OCI-LY7 (cell line): ENCODE results near the gene GNB2. TPM values are rescaled to one million over a fixed set of nuclear protein-coding genes. Genes with fewer than 3 reads are reported as not detected.

ENCODE experiments used
- BruUV-seq: library from RNA; stranded (reverse); fragments of 400-500 nt; replicated peaks from 2 replicates; lab custom pipeline; 2021; lab: Mats Ljungman, UMichigan
- CTCF ChIA-PET: fragments of 300-600 bp; sonication (Branson Sonifier 250); formaldehyde crosslinking; loops from one replicate; lab custom pipeline; 2022; ENCODE audit warnings: antibody characterized with exemption; ENCODE audit not compliant: unreplicated experiment; lab: Charles Lee
- POLR2A ChIA-PET: fragments of 300-600 bp; sonication (Branson Sonifier 250); formaldehyde crosslinking; loops from one replicate; lab custom pipeline; 2022; ENCODE audit warnings: antibody characterized with exemption; lab: Charles Lee
- DNase-seq: peaks from one replicate; pipeline ENCODE4 v3.0.0-alpha.2; 2015; ENCODE audit warnings: low spot score
- H2AFZ ChIP-seq: fragments of 200-600 bp; sonication (generic), shearing (Covaris generic); 2 replicates; pipeline ENCODE4 v1.6.1; 2014; ENCODE audit warnings: mild to moderate bottlenecking, antibody characterized with exemption, low read length, moderate library complexity
- H3K27ac ChIP-seq: fragments of 200-600 bp; sonication (generic); 2 replicates; pipeline ENCODE4 v1.5.1; 2014; ENCODE audit warnings: mixed run types, low read depth, mild to moderate bottlenecking, moderate library complexity, low read length, inconsistent platforms; ENCODE audit not compliant: poor library complexity, severe bottlenecking
- H3K36me3 ChIP-seq: fragments of 200-600 bp; sonication (generic); 2 replicates; pipeline ENCODE4 v1.6.1; 2014; ENCODE audit warnings: mild to moderate bottlenecking, antibody characterized with exemption, low read length, moderate library complexity, mixed read lengths; ENCODE audit not compliant: insufficient read depth
- H3K4me1 ChIP-seq: fragments of 200-600 bp; sonication (generic); 2 replicates; pipeline ENCODE4 v1.5.1; 2014; ENCODE audit warnings: mild to moderate bottlenecking, low read length; ENCODE audit not compliant: insufficient read depth, poor library complexity, severe bottlenecking
- H3K4me2 ChIP-seq: fragments of 200-600 bp; sonication (generic); 2 replicates; pipeline ENCODE4 v1.6.1; 2014; ENCODE audit warnings: mild to moderate bottlenecking, low read length
- H3K4me3 ChIP-seq: fragments of 200-600 bp; sonication (generic); 2 replicates; pipeline ENCODE4 v1.5.1; 2014; ENCODE audit warnings: mild to moderate bottlenecking, low read depth, low read length; ENCODE audit not compliant: poor library complexity, severe bottlenecking
- H3K79me2 ChIP-seq: fragments of 200-600 bp; sonication (generic); 2 replicates; pipeline ENCODE4 v1.6.1; 2016; ENCODE audit warnings: low read depth, mild to moderate bottlenecking, low read length, moderate library complexity, mixed read lengths; ENCODE audit not compliant: insufficient read depth
- H3K9me2 ChIP-seq: fragments of 200-600 bp; sonication (generic); 2 replicates; pipeline ENCODE4 v1.6.1; 2016; ENCODE audit warnings: mild to moderate bottlenecking, low read length, mixed read lengths; ENCODE audit not compliant: insufficient read depth
- H3K9me3 ChIP-seq: fragments of 200-600 bp; sonication (generic); 2 replicates; pipeline ENCODE4 v1.6.1; 2014; ENCODE audit warnings: mild to moderate bottlenecking, mixed run types, low read length, mixed read lengths
- H4K20me1 ChIP-seq: fragments of 200-600 bp; sonication (generic); 2 replicates; pipeline ENCODE4 v1.6.1; 2014; ENCODE audit warnings: mild to moderate bottlenecking, antibody characterized with exemption, low read length, moderate library complexity, mixed read lengths; ENCODE audit not compliant: insufficient read depth
- EZH2phosphoT487 ChIP-seq: fragments of 200-600 bp; sonication (generic); IDR thresholded peaks from 2 replicates; pipeline ENCODE4 v1.6.1; 2018; ENCODE audit warnings: low read depth, borderline replicate concordance, mild to moderate bottlenecking, mixed run types, antibody characterized with exemption, low read length, moderate library complexity, mixed read lengths
- intact Hi-C: fragments of 100-400 bp; cut with micrococcal nuclease; formaldehyde crosslinking; loops from one replicate; pipeline ENCODE4 v1.10.0; 2022; ENCODE audit not compliant: unreplicated experiment
- total RNA-seq, 2 experiments: library from RNA; depleted of rRNA in 1 of 2; stranded (reverse); fragments of >200 nt in 1 of 2; shearing (Covaris generic) in 1 of 2; gene quantifications; 2 replicates each; pipeline ENCODE4 v1.2.3, GENCODE V29; 2014 to 2022
- TF ChIP-seq, protein P1 (sequence below): fragments of 200-600 bp; sonication (generic); conservative IDR thresholded peaks from 2 replicates; pipeline ENCODE4 v1.5.1; 2014; ENCODE audit warnings: mild to moderate bottlenecking, antibody characterized with exemption, low read length, moderate library complexity, mixed read lengths

The GNB2 gene
- total RNA-seq, 2 experiments from 2014 or later, result 80.4 to 174 TPM

DNA sequence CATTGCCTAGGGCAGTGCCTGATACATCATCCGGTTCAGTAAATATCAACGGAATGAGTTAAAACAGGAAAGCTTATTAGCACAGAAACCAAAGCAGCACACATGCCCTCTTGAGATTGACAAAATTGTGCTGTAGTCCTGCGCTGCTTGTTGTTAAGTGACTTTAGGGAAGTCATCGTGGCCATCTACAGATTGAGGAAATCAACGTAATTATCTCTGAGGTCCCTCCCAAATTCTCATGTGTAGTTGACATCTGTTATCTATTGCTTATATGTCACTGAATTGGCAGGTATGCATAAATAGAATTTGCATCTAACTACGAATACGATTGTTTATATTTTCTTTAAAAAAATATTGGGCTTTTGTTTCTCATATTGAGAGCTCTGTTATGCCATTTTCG is 3.5 kb upstream of the GNB2 start:
- no peaks in the 10 kb centered on the region for H3K9me3 ChIP-seq
- DNase-seq, result no peak
- H2AFZ ChIP-seq, result no peak overlapping the region
- POLR2A ChIA-PET, result interaction anchor here (0.6 kb wide), 1 partner anchor 9 kb away, joined by 5 read pairs; no protein-coding TSS in a partner anchor
- H4K20me1 ChIP-seq, result no peaks in the 10 kb centered on the region
- H3K9me2 ChIP-seq, result no peaks in the 10 kb centered on the region
- no peak overlapping the region for H3K4me3 ChIP-seq
- H3K4me1 ChIP-seq, result peaks cover 4% of the 10 kb centered on the region
- intact Hi-C loops, result loop anchor here (10.0 kb wide), 1 partner anchor 195 kb away; the partner anchor contains the start of gene TSC22D4
- H3K4me2 ChIP-seq, result no peak overlapping the region
- peaks cover 8% of the 10 kb centered on the region; the same call in 1 of the 2 replicates for H3K79me2 ChIP-seq
- no TSS peak for BruUV-seq
- CTCF ChIA-PET, result no interaction called here
- no peaks in the 10 kb centered on the region for H3K36me3 ChIP-seq
- TF ChIP-seq, protein P1, sequence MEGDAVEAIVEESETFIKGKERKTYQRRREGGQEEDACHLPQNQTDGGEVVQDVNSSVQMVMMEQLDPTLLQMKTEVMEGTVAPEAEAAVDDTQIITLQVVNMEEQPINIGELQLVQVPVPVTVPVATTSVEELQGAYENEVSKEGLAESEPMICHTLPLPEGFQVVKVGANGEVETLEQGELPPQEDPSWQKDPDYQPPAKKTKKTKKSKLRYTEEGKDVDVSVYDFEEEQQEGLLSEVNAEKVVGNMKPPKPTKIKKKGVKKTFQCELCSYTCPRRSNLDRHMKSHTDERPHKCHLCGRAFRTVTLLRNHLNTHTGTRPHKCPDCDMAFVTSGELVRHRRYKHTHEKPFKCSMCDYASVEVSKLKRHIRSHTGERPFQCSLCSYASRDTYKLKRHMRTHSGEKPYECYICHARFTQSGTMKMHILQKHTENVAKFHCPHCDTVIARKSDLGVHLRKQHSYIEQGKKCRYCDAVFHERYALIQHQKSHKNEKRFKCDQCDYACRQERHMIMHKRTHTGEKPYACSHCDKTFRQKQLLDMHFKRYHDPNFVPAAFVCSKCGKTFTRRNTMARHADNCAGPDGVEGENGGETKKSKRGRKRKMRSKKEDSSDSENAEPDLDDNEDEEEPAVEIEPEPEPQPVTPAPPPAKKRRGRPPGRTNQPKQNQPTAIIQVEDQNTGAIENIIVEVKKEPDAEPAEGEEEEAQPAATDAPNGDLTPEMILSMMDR, result no peak
- H3K27ac ChIP-seq, result no peak overlapping the region

DNA sequence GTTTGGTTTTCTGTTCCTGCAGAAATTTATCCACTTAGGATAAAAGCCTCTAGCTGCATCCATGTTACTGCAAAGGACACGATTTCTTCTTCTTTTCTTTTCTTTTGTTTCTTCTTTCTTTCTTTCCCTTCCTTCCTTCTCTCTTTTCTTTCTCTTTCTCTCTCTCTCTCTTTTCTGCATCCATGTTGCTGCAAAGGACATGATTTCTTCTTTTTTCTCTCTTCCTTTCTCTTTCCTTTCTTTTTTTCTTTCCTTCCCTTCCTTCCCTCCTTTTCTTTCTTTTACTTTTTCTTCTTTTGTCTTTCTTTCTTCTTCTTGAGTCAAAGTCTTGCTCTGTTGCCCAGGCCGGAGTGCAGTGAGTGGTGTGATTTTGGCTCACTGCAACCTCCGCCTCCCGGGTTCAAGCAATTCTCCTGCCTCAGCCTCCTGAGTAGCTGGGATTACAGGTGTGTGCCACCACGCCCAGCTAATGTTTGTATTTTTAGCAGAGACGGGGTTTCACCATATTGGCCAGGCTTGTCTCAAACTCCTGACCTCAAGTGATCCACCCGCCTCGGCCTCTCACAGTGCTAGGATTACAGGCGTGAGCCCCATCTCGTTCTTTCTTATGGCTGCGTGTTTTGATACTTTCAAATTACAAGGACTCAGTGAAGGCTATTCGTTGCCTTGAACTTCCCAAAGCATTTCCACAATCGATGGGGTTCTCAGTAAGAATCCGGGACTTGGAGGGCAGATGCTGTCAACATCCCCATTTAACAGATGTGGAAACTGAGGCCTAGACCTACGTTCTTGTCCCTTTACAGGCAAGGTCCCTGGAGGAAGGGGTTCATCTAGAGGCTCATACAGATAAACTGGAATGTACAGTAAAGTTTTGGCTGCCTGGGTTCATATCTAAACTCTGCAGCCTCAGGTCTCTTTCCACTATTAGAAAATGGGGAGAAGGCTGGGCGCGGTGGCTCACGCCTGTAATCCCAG is 1.9 kb upstream of the GNB2 start:
- no peak overlapping the region for H3K27ac ChIP-seq
- TF ChIP-seq EZH2phosphoT487, result no peak
- TF ChIP-seq, protein P1, result no peak
- H3K4me2 ChIP-seq, result no peak overlapping the region
- no peak overlapping the region for H2AFZ ChIP-seq
- intact Hi-C loops, result loop anchor here (2.0 to 10.0 kb wide), 2 partner anchors 59 to 197 kb away; partner anchors contain the start of genes MOSPD3 and TSC22D4
- peaks cover 9% of the 10 kb centered on the region for H3K4me1 ChIP-seq
- peaks cover 8% of the 10 kb centered on the region; the same call in 1 of the 2 replicates for H3K79me2 ChIP-seq
- H3K9me3 ChIP-seq, result no peaks in the 10 kb centered on the region
- H3K4me3 ChIP-seq, result no peak overlapping the region
- ChIA-PET CTCF (no interaction called here), POLR2A (interaction anchor here (0.6 to 0.7 kb wide), 2 partner anchors 33 to 287 kb away, joined by 5 read pairs; no protein-coding TSS in a partner anchor)
- no peaks in the 10 kb centered on the region for H3K9me2 ChIP-seq
- no TSS peak for BruUV-seq
- no peak for DNase-seq
- H4K20me1 ChIP-seq, result 0 out of 2 replicates have a peak, but pooled peaks cover 4% of the 10 kb centered on the region
- peaks cover 4% of the 10 kb centered on the region for H3K36me3 ChIP-seq
